T-cell (primary cell): ENCODE results near the gene TRMT1. TPM values are rescaled to one million over a fixed set of nuclear protein-coding genes. Genes with fewer than 3 reads are reported as not detected.
A peak's percentile ranks its signal among the peaks of the same experiment; 100 is the strongest.

ENCODE experiments used
- ATAC-seq, 4 experiments: fragments of 200-7000 bp in 3 of 4; fragments of 150-1000 bp in 1 of 4; cut with Tn5 transposase; replicated peaks in 1 of 4; 1 replicate in 3 of 4; 2 replicates in 1 of 4; pipeline ENCODE4 v1.10.0; 2021; ENCODE audit warnings: moderate library complexity in 3 of 4, mild to moderate bottlenecking in 2 of 4, moderate number of reproducible peaks in 1 of 4
- CTCF ChIA-PET, 2 donors: fragments of 300-600 bp; sonication (Branson Sonifier 250); formaldehyde crosslinking; loops; one replicate each; lab custom pipeline; 2022; ENCODE audit warnings: antibody characterized with exemption in 2 of 2; lab: Charles Lee
- POLR2A ChIA-PET, 2 donors: fragments of 300-600 bp; sonication (Branson Sonifier 250); formaldehyde crosslinking; loops; one replicate each; lab custom pipeline; 2022; ENCODE audit warnings: antibody characterized with exemption in 2 of 2; lab: Charles Lee
- DNase-seq, 35 experiments: peaks; one replicate each; pipeline versions ENCODE4 v3.0.0 to v3.0.0-alpha.2; 2013 to 2023
- H3K27ac ChIP-seq: one replicate; pipeline ENCODE4 v1.5.1; 2013; ENCODE audit warnings: low read length
- H3K27me3 ChIP-seq, 2 experiments: replicated peaks in 1 of 2; 1 replicate in 1 of 2; 2 replicates in 1 of 2; pipeline versions ENCODE4 v1.6.1 to v1.7.0; 2013; ENCODE audit warnings: low read length in 1 of 2, mixed read lengths in 1 of 2; ENCODE audit not compliant: control insufficient read depth in 2 of 2, insufficient read depth in 2 of 2; ENCODE audit errors: extremely low read depth in 1 of 2
- H3K36me3 ChIP-seq, 2 donors: 1 replicate in 1 of 2; 2 replicates in 1 of 2; pipeline versions ENCODE4 v1.6.1 to v1.7.0; 2013; ENCODE audit warnings: low read length in 1 of 2; ENCODE audit not compliant: control insufficient read depth in 2 of 2, insufficient read depth in 1 of 2; ENCODE audit errors: extremely low read depth in 1 of 2
- H3K4me1 ChIP-seq, 2 experiments: 1 replicate in 1 of 2; 2 replicates in 1 of 2; pipeline versions ENCODE4 v1.6.1 to v1.7.0; 2013; ENCODE audit warnings: low read length in 2 of 2, mixed read lengths in 1 of 2; ENCODE audit not compliant: insufficient read depth in 2 of 2, control insufficient read depth in 1 of 2; ENCODE audit errors: extremely low read depth in 1 of 2
- H3K4me3 ChIP-seq, 2 donors: 1 replicate in 1 of 2; 2 replicates in 1 of 2; pipeline versions ENCODE4 v1.5.1 to v1.7.0; 2013; ENCODE audit warnings: mild to moderate bottlenecking in 2 of 2, low read length in 1 of 2, moderate library complexity in 1 of 2; ENCODE audit not compliant: control insufficient read depth in 1 of 2; ENCODE audit errors: extremely low read depth in 1 of 2
- H3K9me3 ChIP-seq: 2 replicates; pipeline ENCODE4 v1.7.0; 2013
- H3K27ac Mint-ChIP-seq, 2 donors: one replicate each; pipeline ENCODE4 v1.8.0; 2020 to 2021; ENCODE audit warnings: mild to moderate bottlenecking in 2 of 2, mixed read lengths in 2 of 2
- H3K27me3 Mint-ChIP-seq, 2 donors: one replicate each; pipeline ENCODE4 v1.8.0; 2021 to 2022; ENCODE audit warnings: mixed read lengths in 2 of 2
- H3K36me3 Mint-ChIP-seq: one replicate; pipeline ENCODE4 v1.8.0; 2021; ENCODE audit warnings: mixed read lengths
- H3K4me1 Mint-ChIP-seq, 3 donors: one replicate each; pipeline ENCODE4 v1.8.0; 2020 to 2022; ENCODE audit warnings: mixed read lengths in 3 of 3, mild to moderate bottlenecking in 1 of 3
- H3K4me3 Mint-ChIP-seq, 3 donors: one replicate each; pipeline ENCODE4 v1.8.0; 2020 to 2022; ENCODE audit warnings: mild to moderate bottlenecking in 3 of 3, mixed read lengths in 3 of 3, moderate library complexity in 3 of 3
- H3K9me3 Mint-ChIP-seq, 3 donors: one replicate each; pipeline ENCODE4 v1.8.0; 2020 to 2022; ENCODE audit warnings: mixed read lengths in 3 of 3
- WGBS: methylation state at CpG from one replicate; pipeline ENCODE4 v1.1.5; 2013; ENCODE audit warnings: missing lambda C conversion rate; ENCODE audit not compliant: insufficient coverage; 5-methylcytosine and 5-hydroxymethylcytosine counted together
- total RNA-seq, 35 experiments: library from RNA in 6 of 35; stranded (reverse) in 6 of 35; fragments of 120-200 nt in 1 of 35; gene quantifications; one replicate each; pipeline versions ENCODE4 v1.2.1 to v1.2.4 and lab custom pipeline; 2013 to 2026

The TRMT1 gene
- total RNA-seq, 5 donors from 2014 or later (not counting 1 experiment from before 2014, with no cell fraction given), result 68.9 to 121 (median 95.6) TPM

DNA sequence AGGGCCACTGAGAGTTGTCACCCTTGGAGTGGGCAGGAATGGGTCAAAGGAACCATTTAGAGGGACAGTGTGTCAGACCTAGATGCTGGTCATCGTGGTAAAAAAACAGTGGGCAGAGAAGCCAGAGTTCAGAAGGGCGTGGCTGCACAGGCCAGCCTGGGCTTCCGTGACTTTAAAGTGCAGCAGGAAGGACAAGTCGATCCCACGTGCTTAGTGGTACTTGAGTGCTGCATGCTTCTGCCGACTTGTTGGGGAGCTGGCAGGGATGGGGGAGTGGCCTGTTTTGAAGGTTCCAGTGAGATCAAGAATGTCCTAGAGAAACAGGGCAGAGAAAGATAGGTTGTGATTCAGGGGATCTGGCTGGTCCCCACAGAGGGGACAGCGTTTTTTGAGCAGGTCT lies 30.9 kb downstream of the TRMT1 start:
- POLR2A ChIA-PET, result no interaction called here
- CTCF ChIA-PET, result interaction anchor here in 1 of 2 donors (0.5 kb wide), 2 partner anchors 44 to 106 kb away, joined by 5 to 6 read pairs; no protein-coding TSS in a partner anchor
- Histone ChIP-seq H3K36me3 (no peaks in the 10 kb centered on the region), H3K4me1 (no peaks in the 10 kb centered on the region), H3K4me3 (no peak overlapping the region), H3K9me3 (no peaks in the 10 kb centered on the region), H3K27ac (no peak overlapping the region), H3K27me3 (peaks cover 0 to 13% of the 10 kb centered on the region in 2 experiments)
- Mint-ChIP-seq H3K9me3 (no peaks in the 10 kb centered on the region), H3K36me3 (no peaks in the 10 kb centered on the region), H3K27ac (no peak overlapping the region), H3K4me1 (no peaks in the 10 kb centered on the region), H3K4me3 (no peak overlapping the region), H3K27me3 (peaks cover 0 to 1% of the 10 kb centered on the region in 2 donors)
- no peak for ATAC-seq
- DNase-seq, result no peak
- 60% methylated on average over 7 of the region's 7 CpGs for WGBS

- WGBS, result 95% methylated on average over 4 of the region's 9 CpGs
These were observed 32.9 kb downstream of the TRMT1 start for GRCh38 chr19:13083627-13084026.

GRCh38 chr19:13083008-13083404 lies 33.5 kb downstream of the TRMT1 start:
- Mint-ChIP-seq H3K9me3 (no peaks in the 10 kb centered on the region), H3K4me3 (no peak overlapping the region), H3K27ac (no peak overlapping the region), H3K36me3 (no peaks in the 10 kb centered on the region), H3K4me1 (peaks cover 0 to 1% (median 0%) of the 10 kb centered on the region in 3 donors), H3K27me3 (peaks cover 0 to 1% of the 10 kb centered on the region in 2 donors)
- Histone ChIP-seq H3K27ac (no peak overlapping the region), H3K36me3 (no peaks in the 10 kb centered on the region), H3K27me3 (peaks cover 0 to 14% of the 10 kb centered on the region in 2 experiments), H3K4me1 (peaks cover 0 to 6% of the 10 kb centered on the region in 2 experiments), H3K4me3 (no peak overlapping the region), H3K9me3 (no peaks in the 10 kb centered on the region)
- ATAC-seq (no peak), DNase-seq (no peak)
- 70% methylated on average over 7 of the region's 7 CpGs for WGBS
- ChIA-PET POLR2A (no interaction called here), CTCF (interaction anchor here in 1 of 2 donors (1.1 kb wide), 1 partner anchor 12 kb away, joined by 3 read pairs; no protein-coding TSS in a partner anchor)

More at GRCh38 chr19:13083627-13084026, 32.9 kb downstream of the TRMT1 start:
- H3K36me3 Mint-ChIP-seq, result no peaks in the 10 kb centered on the region
- peaks cover 0 to 1% of the 10 kb centered on the region in 2 donors for H3K27me3 Mint-ChIP-seq
- H3K27ac Mint-ChIP-seq, result no peak overlapping the region
- H3K27me3 ChIP-seq, result peaks cover 0 to 14% of the 10 kb centered on the region in 2 experiments
- no peak overlapping the region for H3K27ac ChIP-seq
- ChIA-PET CTCF (interaction anchor here in 1 of 2 donors (1.1 kb wide), 1 partner anchor 11 kb away, joined by 3 read pairs; no protein-coding TSS in a partner anchor), POLR2A (no interaction called here)
- H3K9me3 Mint-ChIP-seq, result no peaks in the 10 kb centered on the region
- H3K4me3 ChIP-seq, result no peak overlapping the region
- ATAC-seq (no peak), DNase-seq (no peak)
- H3K9me3 ChIP-seq, result no peaks in the 10 kb centered on the region
- no peak overlapping the region for H3K4me3 Mint-ChIP-seq
- H3K4me1 Mint-ChIP-seq, result peaks cover 0 to 1% (median 0%) of the 10 kb centered on the region in 3 donors
- no peaks in the 10 kb centered on the region for H3K36me3 ChIP-seq
- peaks cover 0 to 6% of the 10 kb centered on the region in 2 experiments for H3K4me1 ChIP-seq

DNA sequence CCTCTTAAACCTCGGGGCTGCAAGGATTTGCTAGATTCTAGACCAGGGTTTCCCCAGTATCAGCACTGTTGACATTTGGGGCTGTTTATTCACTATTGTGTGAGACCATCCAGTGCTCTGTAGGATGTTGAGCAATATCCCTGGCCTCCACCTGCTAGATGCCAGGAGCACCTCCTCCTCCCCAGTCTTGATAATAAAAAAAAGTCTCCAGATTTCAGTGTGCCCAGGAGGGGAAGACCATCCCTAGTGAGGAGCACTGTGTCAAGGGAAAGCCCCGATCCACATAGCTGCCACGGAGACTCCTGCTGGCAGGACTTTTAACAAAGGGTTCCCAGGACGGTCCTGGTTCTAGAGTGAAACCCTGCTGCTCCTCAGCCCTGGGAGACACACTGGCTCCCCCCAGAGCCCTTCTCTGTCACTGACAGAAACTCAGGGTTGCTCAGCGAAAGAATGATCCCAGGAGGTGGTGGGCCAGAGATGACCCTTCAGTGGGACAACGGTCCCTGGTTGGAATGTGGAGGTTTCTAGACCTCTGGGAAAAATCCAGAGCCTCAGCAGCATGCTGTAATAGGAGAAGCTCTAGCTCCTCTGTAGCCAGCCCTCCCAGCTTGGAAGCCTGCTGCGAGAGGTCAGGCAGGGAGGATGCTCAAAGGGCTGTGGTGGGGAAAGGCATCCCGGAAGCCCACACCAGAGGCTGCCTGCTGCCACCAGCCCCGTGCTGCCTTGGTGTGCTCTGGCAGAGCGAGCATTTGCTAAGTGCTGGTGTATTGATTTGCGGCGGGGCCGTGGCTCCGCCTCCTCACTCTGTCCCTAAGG lies 34.1 kb downstream of the TRMT1 start:
- no peak for ATAC-seq
- Histone ChIP-seq H3K27ac (no peak overlapping the region), H3K4me1 (peaks cover 0 to 6% of the 10 kb centered on the region in 2 experiments), H3K9me3 (no peaks in the 10 kb centered on the region), H3K27me3 (peaks cover 0 to 14% of the 10 kb centered on the region in 2 experiments), H3K36me3 (no peaks in the 10 kb centered on the region), H3K4me3 (no peak overlapping the region)
- WGBS, result 91% methylated on average over 11 of the region's 14 CpGs
- CTCF ChIA-PET, result interaction anchor here in 1 of 2 donors (1.1 kb wide), 1 partner anchor 13 kb away, joined by 3 read pairs; no protein-coding TSS in a partner anchor
- peaks cover 0 to 1% (median 0%) of the 10 kb centered on the region in 3 donors for H3K4me1 Mint-ChIP-seq
- H3K36me3 Mint-ChIP-seq, result no peaks in the 10 kb centered on the region
- no peaks in the 10 kb centered on the region for H3K9me3 Mint-ChIP-seq
- POLR2A ChIA-PET, result no interaction called here
- peaks cover 0 to 1% of the 10 kb centered on the region in 2 donors for H3K27me3 Mint-ChIP-seq
- no peak overlapping the region for H3K4me3 Mint-ChIP-seq
- no peak for DNase-seq
- H3K27ac Mint-ChIP-seq, result no peak overlapping the region

DNA sequence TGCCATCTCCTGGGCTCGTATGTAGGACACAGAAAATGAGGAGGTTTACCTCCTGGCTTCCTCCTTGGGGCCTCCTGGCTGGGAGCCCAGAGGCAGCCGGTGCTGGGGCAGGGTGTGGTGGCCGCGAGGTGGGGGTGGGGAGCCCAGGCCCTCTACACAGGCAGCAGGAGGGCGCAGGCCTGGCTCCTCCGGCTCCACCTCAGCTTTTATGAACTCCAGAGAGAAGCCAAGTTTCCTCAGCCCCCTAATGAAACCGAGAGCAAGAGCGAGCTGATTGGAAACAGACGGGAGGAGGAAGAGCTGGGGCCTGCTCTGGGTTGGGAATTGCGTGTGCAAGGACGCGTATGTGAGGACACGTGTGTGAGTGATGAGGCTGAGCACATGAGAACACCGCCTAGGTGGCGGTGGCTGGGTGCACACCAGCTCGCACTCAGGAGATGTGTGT lies 37.0 kb downstream of the TRMT1 start:
- no peak overlapping the region for H3K27ac Mint-ChIP-seq
- peaks cover 0 to 6% of the 10 kb centered on the region in 2 experiments for H3K4me1 ChIP-seq
- H3K9me3 ChIP-seq, result no peaks in the 10 kb centered on the region
- peaks cover 0 to 6% of the 10 kb centered on the region in 2 experiments for H3K27me3 ChIP-seq
- no peaks in the 10 kb centered on the region for H3K27me3 Mint-ChIP-seq
- no peaks in the 10 kb centered on the region for H3K36me3 ChIP-seq
- H3K4me3 Mint-ChIP-seq, result no peak overlapping the region
- H3K27ac ChIP-seq, result no peak overlapping the region
- CTCF ChIA-PET, result interaction anchor here in 1 of 2 donors (0.6 kb wide), 1 partner anchor 66 kb away, joined by 4 read pairs; no protein-coding TSS in a partner anchor
- DNase-seq (no peak), ATAC-seq (peak in 1 of 4 experiments; percentile 24)
- POLR2A ChIA-PET, result interaction anchor here in 1 of 2 donors (0.7 kb wide), 1 partner anchor 46 kb away, joined by 3 read pairs; no protein-coding TSS in a partner anchor
- H3K4me1 Mint-ChIP-seq, result peaks cover 0 to 1% (median 0%) of the 10 kb centered on the region in 3 donors
- H3K4me3 ChIP-seq, result no peak overlapping the region
- WGBS, result 61% methylated on average over 12 of the region's 16 CpGs
- H3K36me3 Mint-ChIP-seq, result no peaks in the 10 kb centered on the region
- H3K9me3 Mint-ChIP-seq, result no peaks in the 10 kb centered on the region

DNA sequence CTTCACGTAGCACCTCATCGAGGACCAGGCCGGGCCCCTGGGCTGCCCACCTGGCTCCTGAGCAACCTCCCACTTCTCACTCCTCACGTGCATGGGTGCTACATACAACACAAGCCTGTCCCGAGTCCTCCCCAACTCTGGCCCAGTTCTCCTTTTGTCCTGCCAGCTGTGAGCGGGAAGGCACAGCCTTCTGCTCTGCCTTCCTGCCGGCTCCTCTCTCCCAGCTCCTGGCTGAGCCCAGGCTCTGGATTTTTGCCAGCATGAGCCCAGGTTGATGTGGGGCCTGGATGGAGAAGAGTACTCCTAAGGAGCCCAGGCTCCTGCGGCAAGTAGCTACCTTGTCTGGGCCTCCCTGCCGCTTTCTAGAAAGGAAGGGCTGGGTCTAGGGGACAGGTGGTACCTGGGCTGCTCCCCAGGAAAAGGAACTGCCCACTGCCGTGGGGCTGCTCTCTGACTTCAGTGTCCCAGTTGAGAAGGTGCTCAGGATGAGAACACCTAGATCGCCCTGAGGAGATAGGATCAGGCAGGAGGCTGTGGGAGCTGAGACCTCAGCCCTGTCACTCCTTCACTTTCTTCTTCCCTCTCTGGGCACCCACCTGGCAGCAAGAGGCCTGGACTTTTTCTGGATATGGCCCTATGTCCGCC lies 37.5 kb downstream of the TRMT1 start:
- CTCF ChIA-PET, result no interaction called here
- H3K36me3 ChIP-seq, result no peaks in the 10 kb centered on the region

More for the DNA sequence above, 37.5 kb downstream of the TRMT1 start:
- Mint-ChIP-seq H3K36me3 (no peaks in the 10 kb centered on the region), H3K27ac (no peak overlapping the region), H3K4me3 (no peak overlapping the region), H3K27me3 (no peaks in the 10 kb centered on the region), H3K9me3 (no peaks in the 10 kb centered on the region), H3K4me1 (peaks cover 0 to 1% (median 0%) of the 10 kb centered on the region in 3 donors)
- Histone ChIP-seq H3K9me3 (no peaks in the 10 kb centered on the region), H3K27ac (no peak overlapping the region), H3K4me3 (no peak overlapping the region), H3K27me3 (peaks cover 0 to 11% of the 10 kb centered on the region in 2 experiments), H3K4me1 (peaks cover 0 to 6% of the 10 kb centered on the region in 2 experiments)
- POLR2A ChIA-PET, result interaction anchor here in 1 of 2 donors (0.5 kb wide), 1 partner anchor 24 kb away, joined by 4 read pairs; no protein-coding TSS in a partner anchor
- DNase-seq (no peak), ATAC-seq (no peak)
- WGBS, result 70% methylated on average over 9 of the region's 12 CpGs
